PC-9 (cell line): ENCODE results near the gene GDF7. TPM values are rescaled to one million over a fixed set of nuclear protein-coding genes. Genes with fewer than 3 reads are reported as not detected.

Experiments used
- BruUV-seq: library from RNA; stranded (reverse); fragments of 400-500 nt; replicated peaks from 2 replicates; lab custom pipeline; 2021; lab: Mats Ljungman, UMichigan
- CTCF ChIA-PET: fragments of 300-600 bp; sonication (Branson Sonifier 250); formaldehyde crosslinking; loops from one replicate; lab custom pipeline; 2022; ENCODE audit warnings: antibody characterized with exemption; lab: Charles Lee
- POLR2A ChIA-PET: fragments of 300-600 bp; sonication (Branson Sonifier 250); formaldehyde crosslinking; loops from one replicate; lab custom pipeline; 2022; ENCODE audit warnings: antibody characterized with exemption; ENCODE audit not compliant: unreplicated experiment; lab: Charles Lee
- DNase-seq, 2 experiments: peaks; one replicate each; pipeline versions ENCODE4 v3.0.0 to v3.0.0-alpha.2; 2015 to 2022; ENCODE audit warnings: mixed read lengths in 1 of 2
- H2AFZ ChIP-seq: fragments of 200-600 bp; sonication (generic); 2 replicates; pipeline ENCODE4 v1.8.1; 2017; ENCODE audit warnings: antibody characterized with exemption
- H3F3A ChIP-seq: fragments of 200-600 bp; sonication (generic); 2 replicates; pipeline ENCODE4 v1.8.1; 2017; ENCODE audit warnings: antibody characterized with exemption, mild to moderate bottlenecking, low read depth; ENCODE audit not compliant: insufficient read depth
- H3K27ac ChIP-seq: fragments of 200-600 bp; sonication (generic); 2 replicates; pipeline ENCODE4 v1.6.1; 2016; ENCODE audit warnings: mixed run types
- H3K27me3 ChIP-seq: fragments of 200-600 bp; sonication (generic); 2 replicates; pipeline ENCODE4 v1.6.1; 2016; ENCODE audit warnings: low read depth, mixed run types; ENCODE audit not compliant: insufficient read depth
- H3K36me3 ChIP-seq: fragments of 200-600 bp; sonication (generic); 2 replicates; pipeline ENCODE4 v1.6.1; 2016; ENCODE audit warnings: low read depth, mixed run types
- H3K4me1 ChIP-seq: fragments of 200-600 bp; sonication (generic); replicated peaks from 2 replicates; pipeline ENCODE4 v1.6.1; 2016; ENCODE audit warnings: mixed run types; ENCODE audit not compliant: insufficient read depth
- H3K4me2 ChIP-seq: fragments of 200-600 bp; sonication (generic); 2 replicates; pipeline ENCODE4 v1.6.1; 2017; ENCODE audit warnings: mixed run types
- H3K4me3 ChIP-seq: fragments of 200-600 bp; sonication (generic); 2 replicates; pipeline ENCODE4 v1.6.1; 2016; ENCODE audit warnings: mixed run types
- H3K79me2 ChIP-seq: fragments of 200-600 bp; sonication (generic); 2 replicates; pipeline ENCODE4 v1.6.1; 2017; ENCODE audit warnings: low read depth, mixed run types
- H3K9me2 ChIP-seq: fragments of 200-600 bp; sonication (generic); 2 replicates; pipeline ENCODE4 v1.8.1; 2017; ENCODE audit warnings: mild to moderate bottlenecking; ENCODE audit not compliant: insufficient read depth
- H3K9me3 ChIP-seq: fragments of 200-600 bp; sonication (generic); 2 replicates; pipeline ENCODE4 v1.8.1; 2016; ENCODE audit warnings: low read depth; ENCODE audit not compliant: insufficient read depth
- H4K20me1 ChIP-seq: fragments of 200-600 bp; sonication (generic); 2 replicates; pipeline ENCODE4 v1.8.1; 2017; ENCODE audit not compliant: insufficient read depth
- CTCF ChIP-seq: fragments of 200-600 bp; sonication (generic); conservative IDR thresholded peaks from 2 replicates; pipeline ENCODE4 v1.6.1; 2017; ENCODE audit warnings: mixed run types, antibody characterized with exemption, mild to moderate bottlenecking, moderate library complexity
- EZH2 ChIP-seq: fragments of 200-600 bp; sonication (generic); IDR thresholded peaks from 2 replicates; pipeline ENCODE4 v1.8.0; 2017; ENCODE audit warnings: antibody characterized with exemption, low read depth
- intact Hi-C: fragments of 100-400 bp; cut with micrococcal nuclease; formaldehyde crosslinking; loops from one replicate; pipeline ENCODE4 v1.10.0; 2022; ENCODE audit not compliant: unreplicated experiment
- total RNA-seq: library from RNA; stranded (reverse); gene quantifications from 2 replicates; pipeline ENCODE4 v1.2.3, GENCODE V29; 2021

Gene GDF7
- total RNA-seq, 1 experiment from 2014 or later = 0.04 TPM

DNA sequence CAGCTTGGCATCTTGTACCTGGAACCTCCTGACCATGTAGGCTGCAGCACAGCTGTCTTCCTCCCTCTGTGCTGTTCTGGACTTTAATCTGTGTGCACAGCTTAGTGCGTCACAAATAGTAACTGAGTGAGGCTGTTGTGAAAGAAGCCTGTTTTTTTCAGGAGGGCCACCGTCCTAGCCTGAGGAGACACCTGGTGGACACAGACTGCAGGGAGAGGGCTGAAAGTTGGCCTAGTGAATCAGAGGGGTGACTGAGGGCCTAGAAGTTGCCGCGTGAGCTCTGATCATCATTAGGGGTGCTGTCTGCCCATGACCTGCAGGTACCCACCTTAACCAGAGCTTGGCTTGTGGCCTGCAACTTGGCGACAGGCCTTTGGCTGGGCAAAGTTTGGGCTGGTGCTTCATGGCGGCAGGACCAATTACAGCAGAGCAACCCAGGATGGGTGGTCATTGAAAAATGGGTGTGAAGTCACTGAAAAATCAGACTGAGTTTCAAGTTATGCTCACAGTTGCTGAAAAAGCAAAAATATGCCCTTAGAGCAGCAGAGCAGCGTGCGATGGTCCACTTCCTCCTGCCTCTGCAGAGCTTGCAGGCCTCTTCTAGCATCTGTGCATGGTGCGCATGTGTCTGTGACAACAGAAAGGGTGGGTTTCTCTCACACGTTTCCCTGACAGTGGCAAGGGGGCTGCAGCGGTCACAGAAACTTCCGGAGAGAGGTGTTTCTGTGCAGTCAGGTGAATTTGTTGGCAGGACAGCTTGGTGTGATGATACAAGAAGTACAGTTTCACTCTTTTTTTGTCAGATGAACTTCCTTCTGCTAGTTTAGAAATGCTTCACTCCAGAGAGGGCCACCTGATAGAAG, 9.6 kb downstream of the GDF7 start:
- no peak overlapping the region for H3K4me2 ChIP-seq
- no peaks in the 10 kb centered on the region for H3K9me2 ChIP-seq
- H3K4me1 ChIP-seq = 0 out of 2 replicates have a peak, but pooled peaks cover 5% of the 10 kb centered on the region
- H3K27ac ChIP-seq = no peak overlapping the region
- no peak for DNase-seq
- no peak overlapping the region for H2AFZ ChIP-seq
- H3K9me3 ChIP-seq = no peaks in the 10 kb centered on the region
- no peak for TF ChIP-seq CTCF
- TF ChIP-seq EZH2 = no peak
- H4K20me1 ChIP-seq = no peaks in the 10 kb centered on the region
- ChIA-PET CTCF (no interaction called here), POLR2A (no interaction called here)
- H3K4me3 ChIP-seq = no peak overlapping the region
- H3F3A ChIP-seq = no peaks in the 10 kb centered on the region
- H3K36me3 ChIP-seq = no peaks in the 10 kb centered on the region
- intact Hi-C loops = no loop called here
- H3K27me3 ChIP-seq = no peaks in the 10 kb centered on the region
- no TSS peak for BruUV-seq
- no peaks in the 10 kb centered on the region for H3K79me2 ChIP-seq

DNA sequence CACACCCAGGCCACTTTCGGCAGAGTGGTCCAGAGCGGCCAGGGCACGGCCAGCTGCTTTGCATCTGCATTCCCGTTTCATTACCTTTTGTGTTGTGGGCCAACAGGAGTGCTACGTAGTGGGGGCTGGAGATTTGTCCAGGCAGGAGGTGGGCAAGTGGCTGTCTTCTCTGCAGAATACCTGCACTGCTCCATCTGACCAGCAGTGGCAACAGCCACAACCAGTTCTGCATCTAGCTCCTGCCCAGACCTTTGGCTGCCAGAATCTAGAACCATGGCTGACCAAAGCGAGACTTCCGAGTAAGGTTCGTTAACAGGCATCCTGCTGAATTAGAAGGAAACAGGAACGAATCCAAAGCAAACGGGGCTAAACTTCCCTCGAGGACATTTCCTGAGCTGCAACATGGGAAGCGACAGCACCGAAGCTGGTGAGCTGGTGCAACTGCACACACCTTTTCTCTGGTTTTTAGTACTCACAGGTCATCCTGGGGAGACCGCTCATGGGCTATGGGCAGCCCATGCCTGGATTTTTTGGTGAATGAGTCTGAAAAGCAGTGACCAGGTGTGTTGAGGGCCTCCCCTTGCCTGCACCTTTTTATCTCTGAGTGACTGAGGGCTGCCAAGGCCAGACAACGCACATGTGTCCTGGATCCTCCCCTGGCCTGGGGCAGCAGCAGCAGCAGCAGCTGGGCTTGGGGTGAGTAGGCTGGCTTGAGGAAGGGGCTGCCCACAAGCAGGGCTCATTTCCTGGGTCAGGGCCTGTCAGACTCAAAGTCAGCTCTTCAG, 10.5 kb downstream of the GDF7 start:
- no peaks in the 10 kb centered on the region for H3K36me3 ChIP-seq
- ChIA-PET POLR2A (no interaction called here), CTCF (interaction anchor here (0.6 kb wide), 1 partner anchor 77 kb away, joined by 5 read pairs; no protein-coding TSS in a partner anchor)
- H3F3A ChIP-seq = no peaks in the 10 kb centered on the region
- no peaks in the 10 kb centered on the region for H3K9me2 ChIP-seq
- H4K20me1 ChIP-seq = no peaks in the 10 kb centered on the region
- H2AFZ ChIP-seq = no peak overlapping the region
- no peaks in the 10 kb centered on the region for H3K79me2 ChIP-seq
- no TSS peak for BruUV-seq
- H3K9me3 ChIP-seq = no peaks in the 10 kb centered on the region
- no peaks in the 10 kb centered on the region for H3K27me3 ChIP-seq
- intact Hi-C loops = no loop called here
- no peak for DNase-seq
- no peak overlapping the region for H3K4me2 ChIP-seq
- no peak for TF ChIP-seq EZH2
- TF ChIP-seq CTCF = no peak; the same call in 1 of the 2 replicates
- no peak overlapping the region for H3K4me3 ChIP-seq
- H3K4me1 ChIP-seq = 0 out of 2 replicates have a peak, but pooled peaks cover 5% of the 10 kb centered on the region
- no peak overlapping the region for H3K27ac ChIP-seq

- no peak for TF ChIP-seq CTCF
- no peak for TF ChIP-seq EZH2
- ChIA-PET CTCF (interaction anchor here (0.6 kb wide), 1 partner anchor 82 kb away, joined by 6 read pairs; no protein-coding TSS in a partner anchor), POLR2A (no interaction called here)
- H3K9me3 ChIP-seq = no peaks in the 10 kb centered on the region
- no TSS peak for BruUV-seq
- no peak overlapping the region for H3K4me2 ChIP-seq
- H3K79me2 ChIP-seq = no peaks in the 10 kb centered on the region
- no peak overlapping the region for H2AFZ ChIP-seq
- no peak for DNase-seq
- no peaks in the 10 kb centered on the region for H4K20me1 ChIP-seq
- H3K36me3 ChIP-seq = no peaks in the 10 kb centered on the region
- H3K4me3 ChIP-seq = no peak overlapping the region
- no peak overlapping the region for H3K27ac ChIP-seq
- no peaks in the 10 kb centered on the region for H3K9me2 ChIP-seq
- intact Hi-C loops = no loop called here
- H3K4me1 ChIP-seq = 0 out of 2 replicates have a peak, but pooled peaks cover 5% of the 10 kb centered on the region
- no peaks in the 10 kb centered on the region for H3K27me3 ChIP-seq
- H3F3A ChIP-seq = no peaks in the 10 kb centered on the region
These were observed 11.1 kb downstream of the GDF7 start for GRCh38 chr2:20678086-20678395.
